ENCODE measurements around the gene SPOPL. TPM values are rescaled to one million over a fixed set of nuclear protein-coding genes. Genes with fewer than 3 reads are reported as not detected.
A peak's percentile ranks its signal among the peaks of the same experiment; 100 is the strongest.
"Not testable (repeated sequence)": the region's sequence is repeated elsewhere in the genome, so short reads cannot be mapped to it uniquely, and the experiment has no call there.

The SPOPL gene
- total and polyA plus RNA-seq, 4 donors = 3.4 to 15.8 (median 9.4) TPM

DNA sequence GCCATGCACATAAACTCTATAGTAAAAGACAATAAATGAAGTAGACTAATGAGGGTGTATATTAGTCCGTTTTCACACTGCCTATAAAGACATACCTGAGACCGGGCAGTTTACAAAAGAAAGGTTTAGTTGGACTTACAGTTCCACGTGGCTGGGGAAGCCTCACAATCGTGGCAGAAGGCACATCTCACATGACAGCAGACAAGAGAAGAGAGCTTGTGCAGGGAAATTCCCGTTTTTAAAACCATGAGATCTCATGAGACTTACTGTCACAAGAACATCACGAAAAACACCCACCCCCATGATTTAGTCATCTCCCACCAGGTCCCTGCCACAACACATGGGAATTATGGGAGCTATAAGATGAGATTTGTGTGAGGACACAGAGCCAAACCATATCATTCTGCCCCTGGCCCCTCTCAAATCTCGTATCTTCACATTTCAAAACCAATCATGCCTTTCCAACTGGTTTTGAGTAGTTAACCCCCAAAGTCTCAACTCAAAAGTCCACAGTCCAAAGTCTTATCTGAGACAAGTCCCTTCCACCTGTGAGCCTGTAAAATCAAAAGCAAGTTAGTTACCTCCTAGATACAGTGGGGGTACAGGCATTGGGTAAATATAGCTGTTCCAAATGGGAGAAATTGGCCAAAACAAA, 21.6 kb downstream of the SPOPL start:
- not testable (repeated sequence) for H3K4me3 ChIP-seq (ENCODE audit: low read depth in 1 of 3, low read length in 3 of 3); H3K27me3 ChIP-seq (ENCODE audit: control insufficient read depth in 4 of 4, insufficient read depth in 4 of 4, low read length in 3 of 4); H3K27ac ChIP-seq (ENCODE audit: low read depth in 1 of 2, low read length in 2 of 2); H3K9ac ChIP-seq (ENCODE audit: low read depth in 1 of 2, low read length in 2 of 2); DNase-seq (ENCODE audit: low spot score); H3K36me3 ChIP-seq (ENCODE audit: control insufficient read depth in 4 of 4, insufficient read depth in 3 of 4, low read depth in 1 of 4, low read length in 3 of 4); H3K9me3 ChIP-seq (ENCODE audit: control insufficient read depth in 4 of 4, low read length in 3 of 4); H3K4me1 ChIP-seq (ENCODE audit: control insufficient read depth in 4 of 4, insufficient read depth in 4 of 4, low read length in 3 of 4)
- WGBS = 87% methylated on average over 7 of the region's 7 CpGs
- TF ChIP-seq HNF4A (conservative IDR thresholded peaks at IDR 0.05) = peak; percentile 38 to 76

DNA sequence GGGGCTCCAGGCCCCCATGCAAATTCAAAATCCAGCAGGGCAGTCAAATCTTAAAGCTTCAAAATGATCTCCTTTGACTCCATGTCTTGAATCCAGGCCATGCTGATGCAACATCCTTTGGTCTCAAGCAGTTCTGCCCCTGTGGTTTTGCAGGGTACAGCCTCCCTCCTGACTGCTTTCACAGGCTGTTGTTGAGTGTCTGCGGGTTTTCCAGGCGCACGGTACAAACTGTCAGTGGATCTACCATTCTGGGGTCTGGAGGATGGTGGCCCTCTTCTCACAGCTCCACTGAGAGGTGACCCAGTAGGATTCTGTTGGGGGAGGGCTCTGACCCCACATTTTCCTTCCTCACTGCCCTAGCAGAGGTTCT, 22.1 kb downstream of the SPOPL start:
- DNase-seq (ENCODE audit: low spot score); H3K9ac ChIP-seq (ENCODE audit: low read depth in 1 of 2, low read length in 2 of 2); H3K4me1 ChIP-seq (ENCODE audit: control insufficient read depth in 4 of 4, insufficient read depth in 4 of 4, low read length in 3 of 4); H3K27me3 ChIP-seq (ENCODE audit: control insufficient read depth in 4 of 4, insufficient read depth in 4 of 4, low read length in 3 of 4); H3K9me3 ChIP-seq (ENCODE audit: control insufficient read depth in 4 of 4, low read length in 3 of 4); H3K36me3 ChIP-seq (ENCODE audit: control insufficient read depth in 4 of 4, insufficient read depth in 3 of 4, low read depth in 1 of 4, low read length in 3 of 4); H3K27ac ChIP-seq (ENCODE audit: low read depth in 1 of 2, low read length in 2 of 2); H3K4me3 ChIP-seq (ENCODE audit: low read depth in 1 of 3, low read length in 3 of 3): not testable (repeated sequence)
- 75% methylated on average over 3 of the region's 3 CpGs for WGBS

DNA sequence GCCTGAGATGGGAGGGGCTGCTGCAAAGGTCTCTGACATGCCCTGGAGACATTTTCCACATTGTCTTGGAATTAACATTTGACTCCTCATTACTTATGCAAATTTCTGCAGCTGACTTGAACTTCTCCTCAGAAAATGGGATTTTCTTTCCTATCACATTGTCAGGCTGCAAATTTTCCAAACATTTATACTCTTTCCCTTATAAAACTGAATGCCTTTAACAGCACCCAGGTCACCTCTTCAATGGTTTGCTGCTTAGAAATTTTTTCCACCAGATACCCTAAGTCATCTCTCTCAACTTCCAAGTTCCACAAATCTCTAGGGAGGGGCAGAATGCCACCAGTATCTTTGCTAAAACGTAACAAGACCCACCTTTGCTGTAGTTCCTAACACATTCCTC, 22.8 kb downstream of the SPOPL start:
- DNase-seq (ENCODE audit: low spot score); H3K4me1 ChIP-seq (ENCODE audit: control insufficient read depth in 4 of 4, insufficient read depth in 4 of 4, low read length in 3 of 4); H3K4me3 ChIP-seq (ENCODE audit: low read depth in 1 of 3, low read length in 3 of 3); H3K27ac ChIP-seq (ENCODE audit: low read depth in 1 of 2, low read length in 2 of 2); H3K27me3 ChIP-seq (ENCODE audit: control insufficient read depth in 4 of 4, insufficient read depth in 4 of 4, low read length in 3 of 4); H3K36me3 ChIP-seq (ENCODE audit: control insufficient read depth in 4 of 4, insufficient read depth in 3 of 4, low read depth in 1 of 4, low read length in 3 of 4); H3K9ac ChIP-seq (ENCODE audit: low read depth in 1 of 2, low read length in 2 of 2); H3K9me3 ChIP-seq (ENCODE audit: control insufficient read depth in 4 of 4, low read length in 3 of 4): not testable (repeated sequence)
- WGBS = 99% methylated on average over 1 of the region's 1 CpG

DNA sequence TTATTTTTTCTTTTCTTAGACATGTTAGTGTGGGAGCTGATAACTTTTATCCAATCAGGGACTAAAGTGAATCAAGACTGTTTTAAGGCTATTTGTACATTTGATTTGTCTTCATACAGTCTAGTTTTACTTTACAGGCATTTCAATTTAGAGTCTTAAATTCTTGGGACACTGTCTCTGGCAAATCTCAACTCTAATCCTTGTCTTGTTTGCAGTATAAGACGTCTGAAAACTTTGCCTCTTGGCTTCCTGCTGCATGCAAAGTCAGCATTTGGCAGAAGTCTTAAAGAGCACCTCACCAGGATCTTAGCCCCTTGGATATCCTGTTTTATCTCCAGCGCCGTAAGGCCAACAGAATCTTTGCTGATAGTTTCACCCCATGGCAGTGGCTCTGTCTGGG, 30.3 kb downstream of the SPOPL start:
- no peak for DNase-seq (ENCODE audit: low spot score)
- Histone ChIP-seq H3K27ac (ENCODE audit: low read depth in 1 of 2, low read length in 2 of 2) (no peak overlapping the region), H3K9ac (ENCODE audit: low read depth in 1 of 2, low read length in 2 of 2) (no peak overlapping the region), H3K36me3 (ENCODE audit: control insufficient read depth in 4 of 4, insufficient read depth in 3 of 4, low read depth in 1 of 4, low read length in 3 of 4) (no peaks in the 10 kb centered on the region), H3K4me3 (ENCODE audit: low read depth in 1 of 3, low read length in 3 of 3) (no peak overlapping the region), H3K27me3 (ENCODE audit: control insufficient read depth in 4 of 4, insufficient read depth in 4 of 4, low read length in 3 of 4) (no peaks in the 10 kb centered on the region), H3K9me3 (ENCODE audit: control insufficient read depth in 4 of 4, low read length in 3 of 4) (no peaks in the 10 kb centered on the region), H3K4me1 (ENCODE audit: control insufficient read depth in 4 of 4, insufficient read depth in 4 of 4, low read length in 3 of 4) (no peaks in the 10 kb centered on the region)
- WGBS = 60% methylated on average over 3 of the region's 3 CpGs
- TF ChIP-seq JUND (IDR thresholded peaks at IDR 0.05) (no peak), SP1 (IDR thresholded peaks at IDR 0.05) (no peak), RXRA (IDR thresholded peaks at IDR 0.05) (no peak), FOXA1 (IDR thresholded peaks at IDR 0.05) (no peak), GABPA (IDR thresholded peaks at IDR 0.05 in 1 of 2, conservative IDR thresholded peaks at IDR 0.05 in 1 of 2) (no peak), YY1 (IDR thresholded peaks at IDR 0.05) (no peak), NR2F2 (IDR thresholded peaks at IDR 0.05) (no peak), RAD21 (IDR thresholded peaks at IDR 0.05) (no peak), HNF4A (conservative IDR thresholded peaks at IDR 0.05) (no peak), EGR1 (IDR thresholded peaks at IDR 0.05; ENCODE audit: low read depth in 2 of 2) (no peak), HNF4G (IDR thresholded peaks at IDR 0.05) (no peak), TAF1 (conservative IDR thresholded peaks at IDR 0.05) (no peak)
- TF ChIP-seq, protein P1, sequence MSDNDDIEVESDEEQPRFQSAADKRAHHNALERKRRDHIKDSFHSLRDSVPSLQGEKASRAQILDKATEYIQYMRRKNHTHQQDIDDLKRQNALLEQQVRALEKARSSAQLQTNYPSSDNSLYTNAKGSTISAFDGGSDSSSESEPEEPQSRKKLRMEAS (IDR thresholded peaks at IDR 0.05) = no peak
- TF ChIP-seq, protein P2, sequence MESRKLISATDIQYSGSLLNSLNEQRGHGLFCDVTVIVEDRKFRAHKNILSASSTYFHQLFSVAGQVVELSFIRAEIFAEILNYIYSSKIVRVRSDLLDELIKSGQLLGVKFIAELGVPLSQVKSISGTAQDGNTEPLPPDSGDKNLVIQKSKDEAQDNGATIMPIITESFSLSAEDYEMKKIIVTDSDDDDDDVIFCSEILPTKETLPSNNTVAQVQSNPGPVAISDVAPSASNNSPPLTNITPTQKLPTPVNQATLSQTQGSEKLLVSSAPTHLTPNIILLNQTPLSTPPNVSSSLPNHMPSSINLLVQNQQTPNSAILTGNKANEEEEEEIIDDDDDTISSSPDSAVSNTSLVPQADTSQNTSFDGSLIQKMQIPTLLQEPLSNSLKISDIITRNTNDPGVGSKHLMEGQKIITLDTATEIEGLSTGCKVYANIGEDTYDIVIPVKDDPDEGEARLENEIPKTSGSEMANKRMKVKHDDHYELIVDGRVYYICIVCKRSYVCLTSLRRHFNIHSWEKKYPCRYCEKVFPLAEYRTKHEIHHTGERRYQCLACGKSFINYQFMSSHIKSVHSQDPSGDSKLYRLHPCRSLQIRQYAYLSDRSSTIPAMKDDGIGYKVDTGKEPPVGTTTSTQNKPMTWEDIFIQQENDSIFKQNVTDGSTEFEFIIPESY (IDR thresholded peaks at IDR 0.05) = no peak
- TF ChIP-seq, protein P3, sequence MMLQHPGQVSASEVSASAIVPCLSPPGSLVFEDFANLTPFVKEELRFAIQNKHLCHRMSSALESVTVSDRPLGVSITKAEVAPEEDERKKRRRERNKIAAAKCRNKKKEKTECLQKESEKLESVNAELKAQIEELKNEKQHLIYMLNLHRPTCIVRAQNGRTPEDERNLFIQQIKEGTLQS (IDR thresholded peaks at IDR 0.05) = no peak
- TF ChIP-seq, protein P4, sequence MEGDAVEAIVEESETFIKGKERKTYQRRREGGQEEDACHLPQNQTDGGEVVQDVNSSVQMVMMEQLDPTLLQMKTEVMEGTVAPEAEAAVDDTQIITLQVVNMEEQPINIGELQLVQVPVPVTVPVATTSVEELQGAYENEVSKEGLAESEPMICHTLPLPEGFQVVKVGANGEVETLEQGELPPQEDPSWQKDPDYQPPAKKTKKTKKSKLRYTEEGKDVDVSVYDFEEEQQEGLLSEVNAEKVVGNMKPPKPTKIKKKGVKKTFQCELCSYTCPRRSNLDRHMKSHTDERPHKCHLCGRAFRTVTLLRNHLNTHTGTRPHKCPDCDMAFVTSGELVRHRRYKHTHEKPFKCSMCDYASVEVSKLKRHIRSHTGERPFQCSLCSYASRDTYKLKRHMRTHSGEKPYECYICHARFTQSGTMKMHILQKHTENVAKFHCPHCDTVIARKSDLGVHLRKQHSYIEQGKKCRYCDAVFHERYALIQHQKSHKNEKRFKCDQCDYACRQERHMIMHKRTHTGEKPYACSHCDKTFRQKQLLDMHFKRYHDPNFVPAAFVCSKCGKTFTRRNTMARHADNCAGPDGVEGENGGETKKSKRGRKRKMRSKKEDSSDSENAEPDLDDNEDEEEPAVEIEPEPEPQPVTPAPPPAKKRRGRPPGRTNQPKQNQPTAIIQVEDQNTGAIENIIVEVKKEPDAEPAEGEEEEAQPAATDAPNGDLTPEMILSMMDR (IDR thresholded peaks at IDR 0.05; ENCODE audit: low read depth, low read length, missing input control) = no peak
- TF ChIP-seq, protein P5, sequence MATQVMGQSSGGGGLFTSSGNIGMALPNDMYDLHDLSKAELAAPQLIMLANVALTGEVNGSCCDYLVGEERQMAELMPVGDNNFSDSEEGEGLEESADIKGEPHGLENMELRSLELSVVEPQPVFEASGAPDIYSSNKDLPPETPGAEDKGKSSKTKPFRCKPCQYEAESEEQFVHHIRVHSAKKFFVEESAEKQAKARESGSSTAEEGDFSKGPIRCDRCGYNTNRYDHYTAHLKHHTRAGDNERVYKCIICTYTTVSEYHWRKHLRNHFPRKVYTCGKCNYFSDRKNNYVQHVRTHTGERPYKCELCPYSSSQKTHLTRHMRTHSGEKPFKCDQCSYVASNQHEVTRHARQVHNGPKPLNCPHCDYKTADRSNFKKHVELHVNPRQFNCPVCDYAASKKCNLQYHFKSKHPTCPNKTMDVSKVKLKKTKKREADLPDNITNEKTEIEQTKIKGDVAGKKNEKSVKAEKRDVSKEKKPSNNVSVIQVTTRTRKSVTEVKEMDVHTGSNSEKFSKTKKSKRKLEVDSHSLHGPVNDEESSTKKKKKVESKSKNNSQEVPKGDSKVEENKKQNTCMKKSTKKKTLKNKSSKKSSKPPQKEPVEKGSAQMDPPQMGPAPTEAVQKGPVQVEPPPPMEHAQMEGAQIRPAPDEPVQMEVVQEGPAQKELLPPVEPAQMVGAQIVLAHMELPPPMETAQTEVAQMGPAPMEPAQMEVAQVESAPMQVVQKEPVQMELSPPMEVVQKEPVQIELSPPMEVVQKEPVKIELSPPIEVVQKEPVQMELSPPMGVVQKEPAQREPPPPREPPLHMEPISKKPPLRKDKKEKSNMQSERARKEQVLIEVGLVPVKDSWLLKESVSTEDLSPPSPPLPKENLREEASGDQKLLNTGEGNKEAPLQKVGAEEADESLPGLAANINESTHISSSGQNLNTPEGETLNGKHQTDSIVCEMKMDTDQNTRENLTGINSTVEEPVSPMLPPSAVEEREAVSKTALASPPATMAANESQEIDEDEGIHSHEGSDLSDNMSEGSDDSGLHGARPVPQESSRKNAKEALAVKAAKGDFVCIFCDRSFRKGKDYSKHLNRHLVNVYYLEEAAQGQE (IDR thresholded peaks at IDR 0.05) = no peak

All from liver (tissue), 9 donors.